Stimulated activated CD4-positive, alpha-beta T cell treated with anti-CD3 and anti-CD28 coated beads, Interleukin-2, amount 100 ng/mL, for 24 hours (primary cell): ENCODE results near the gene ZNF808.
"Not testable (repeated sequence)": the region's sequence is repeated elsewhere in the genome, so short reads cannot be mapped to it uniquely, and the experiment has no call there.

ENCODE experiments used
- DNase-seq, 2 donors: peaks; one replicate each; pipeline ENCODE4 v3.0.0-alpha.2; 2020

The ZNF808 gene

DNA sequence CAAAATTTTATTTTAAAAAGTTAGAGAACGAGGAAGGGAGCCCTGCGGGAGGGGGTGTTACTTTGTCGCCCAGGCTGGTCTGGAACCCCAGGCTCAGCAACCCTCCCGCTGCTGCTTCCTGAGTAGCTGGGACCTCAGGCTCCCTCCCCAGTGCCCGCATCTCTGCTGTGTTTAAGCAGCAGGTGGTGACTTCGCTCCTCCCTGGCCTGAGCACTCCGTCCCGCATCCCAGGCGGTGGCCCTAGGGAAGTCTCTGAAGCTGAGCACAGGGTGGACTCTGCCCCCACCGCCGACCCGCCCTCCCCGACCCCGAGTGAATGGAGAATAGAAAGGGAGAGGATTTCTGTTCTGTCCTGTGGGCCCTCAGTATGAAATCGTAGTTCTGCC is 73.2 kb downstream of the ZNF808 start:
- peak in 1 of 2 donors; percentile 11 for DNase-seq

DNA sequence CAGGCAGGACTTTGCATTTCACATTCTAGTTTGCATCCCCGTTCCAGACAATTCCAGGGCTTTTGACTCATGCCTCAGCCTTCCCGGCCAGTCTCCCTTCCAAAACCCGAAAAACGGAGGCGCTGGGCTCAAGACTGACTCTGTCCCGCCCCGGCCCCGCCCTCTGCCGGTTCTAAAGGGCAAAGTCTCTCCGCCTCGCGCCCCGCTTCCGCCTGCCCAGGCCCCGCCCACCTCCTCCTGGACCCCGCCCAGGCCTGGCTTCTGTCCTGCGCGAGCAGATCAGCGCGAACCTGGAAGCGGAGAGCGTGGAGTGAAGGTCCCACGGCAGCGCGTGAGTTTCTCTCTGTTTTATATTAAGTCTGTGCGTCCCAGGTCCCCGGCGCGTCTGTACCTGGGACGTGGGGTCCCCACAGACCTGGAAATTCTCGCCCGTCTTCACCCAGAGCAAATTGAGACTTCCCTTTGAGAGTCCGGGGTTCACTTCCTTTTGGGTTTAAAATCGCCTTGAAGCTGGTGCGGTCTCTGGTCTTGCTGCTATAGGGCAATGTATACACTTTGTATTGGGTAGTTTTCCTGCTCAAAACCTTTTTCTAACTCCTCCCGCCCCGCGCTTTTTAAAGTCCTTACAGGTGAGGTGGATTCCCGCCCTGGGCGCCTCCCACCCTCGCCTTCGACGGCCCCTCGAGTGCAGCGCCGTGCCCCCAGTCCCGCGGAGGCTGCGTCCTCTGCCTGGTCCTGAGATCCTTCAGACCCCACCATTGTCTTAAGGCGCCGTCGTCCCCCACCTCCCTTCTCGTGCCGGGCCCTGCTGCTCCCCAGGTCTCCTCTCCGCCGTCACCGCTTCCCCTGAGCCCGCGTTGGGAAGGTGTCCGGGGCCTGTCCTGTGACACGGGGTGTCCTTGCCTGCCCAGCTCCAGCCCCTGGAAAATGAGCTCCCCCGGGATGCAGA is 73.8 kb downstream of the ZNF808 start:
- DNase-seq: peak; percentile 96 to 97

GRCh38 chr19:52601974-52602366 is 74.5 kb downstream of the ZNF808 start:
- DNase-seq: not testable (repeated sequence)

GRCh38 chr19:52602941-52603340 is 75.5 kb downstream of the ZNF808 start:
- no peak for DNase-seq

DNA sequence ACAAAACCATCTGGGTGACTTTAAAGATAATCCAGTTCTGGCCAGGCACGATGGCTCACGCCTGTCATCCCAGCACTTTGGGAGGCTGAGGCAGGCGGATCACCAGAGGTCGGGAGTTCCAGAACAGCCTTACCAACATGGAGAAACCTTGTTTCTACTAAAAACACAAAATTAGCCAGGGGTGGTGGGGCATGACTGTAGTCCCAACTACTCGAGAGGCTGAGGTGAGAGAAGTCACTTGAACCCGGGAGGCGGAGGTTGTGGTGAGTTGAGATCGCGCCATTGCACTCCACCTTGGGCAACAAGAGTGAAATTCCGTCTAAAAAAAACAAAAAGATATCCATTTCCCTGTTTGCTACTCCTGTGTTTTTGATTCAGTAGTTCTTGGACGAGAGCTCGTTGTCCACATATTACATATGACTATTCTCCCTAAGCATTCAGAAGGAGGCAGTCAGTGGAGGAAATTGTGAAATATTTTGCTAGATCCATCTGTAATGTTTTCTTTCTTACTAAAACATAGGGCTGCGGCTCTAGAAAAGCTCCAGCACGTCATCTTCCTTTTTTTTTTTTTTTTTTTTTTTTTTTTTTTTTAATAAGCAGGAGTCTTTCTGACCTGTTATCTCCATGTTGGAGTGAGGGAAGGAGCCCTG is 76.2 kb downstream of the ZNF808 start:
- no peak for DNase-seq
